ENCODE measurements around the gene THOC2. TPM values are rescaled to one million over a fixed set of nuclear protein-coding genes. Genes with fewer than 3 reads are reported as not detected.
"Not testable (repeated sequence)": the region's sequence is repeated elsewhere in the genome, so short reads cannot be mapped to it uniquely, and the experiment has no call there.

Gene THOC2
- total and polyA plus RNA-seq, 12 donors, result 30.0 to 106 (median 63.2) TPM

DNA sequence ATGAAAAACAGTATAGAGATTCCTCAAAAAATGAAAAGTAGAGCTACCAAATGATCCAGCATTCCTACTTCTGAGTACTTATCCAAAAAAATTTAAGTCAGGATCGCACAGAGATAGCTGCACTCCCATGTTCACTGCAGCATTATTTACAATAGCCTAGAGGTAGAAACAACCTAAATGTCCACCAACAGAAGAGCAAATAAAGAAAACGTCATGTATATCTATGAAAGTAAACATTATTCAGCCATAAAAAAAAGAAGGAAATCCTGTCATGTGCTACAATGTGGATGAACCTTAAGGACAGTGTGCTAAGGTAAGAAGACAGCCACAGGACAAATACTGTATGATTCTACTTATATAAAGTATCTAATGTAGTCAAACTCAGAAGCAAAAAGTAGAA, 12.4 kb downstream of the THOC2 start:
- intact Hi-C loops (cut with DNase I), result no loop called here
- DNase-seq, result no peak
- H3K9me3 ChIP-seq (replicated peaks in 1 of 3), result no peaks in the 10 kb centered on the region
- H3K27me3 ChIP-seq, result no peaks in the 10 kb centered on the region
- no peak overlapping the region for H3K4me3 ChIP-seq
- WGBS, 4 donors, result 54 to 69% (median 62%) methylated on average over 2 of the region's 2 CpGs
- no peaks in the 10 kb centered on the region for H3K4me1 ChIP-seq (replicated peaks in 1 of 2)
- H3K36me3 ChIP-seq (replicated peaks in 1 of 2), result no peaks in the 10 kb centered on the region
- H3K27ac ChIP-seq, result no peak overlapping the region
- TF ChIP-seq, protein P1, sequence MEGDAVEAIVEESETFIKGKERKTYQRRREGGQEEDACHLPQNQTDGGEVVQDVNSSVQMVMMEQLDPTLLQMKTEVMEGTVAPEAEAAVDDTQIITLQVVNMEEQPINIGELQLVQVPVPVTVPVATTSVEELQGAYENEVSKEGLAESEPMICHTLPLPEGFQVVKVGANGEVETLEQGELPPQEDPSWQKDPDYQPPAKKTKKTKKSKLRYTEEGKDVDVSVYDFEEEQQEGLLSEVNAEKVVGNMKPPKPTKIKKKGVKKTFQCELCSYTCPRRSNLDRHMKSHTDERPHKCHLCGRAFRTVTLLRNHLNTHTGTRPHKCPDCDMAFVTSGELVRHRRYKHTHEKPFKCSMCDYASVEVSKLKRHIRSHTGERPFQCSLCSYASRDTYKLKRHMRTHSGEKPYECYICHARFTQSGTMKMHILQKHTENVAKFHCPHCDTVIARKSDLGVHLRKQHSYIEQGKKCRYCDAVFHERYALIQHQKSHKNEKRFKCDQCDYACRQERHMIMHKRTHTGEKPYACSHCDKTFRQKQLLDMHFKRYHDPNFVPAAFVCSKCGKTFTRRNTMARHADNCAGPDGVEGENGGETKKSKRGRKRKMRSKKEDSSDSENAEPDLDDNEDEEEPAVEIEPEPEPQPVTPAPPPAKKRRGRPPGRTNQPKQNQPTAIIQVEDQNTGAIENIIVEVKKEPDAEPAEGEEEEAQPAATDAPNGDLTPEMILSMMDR (IDR thresholded peaks at IDR 0.05), result no peak

DNA sequence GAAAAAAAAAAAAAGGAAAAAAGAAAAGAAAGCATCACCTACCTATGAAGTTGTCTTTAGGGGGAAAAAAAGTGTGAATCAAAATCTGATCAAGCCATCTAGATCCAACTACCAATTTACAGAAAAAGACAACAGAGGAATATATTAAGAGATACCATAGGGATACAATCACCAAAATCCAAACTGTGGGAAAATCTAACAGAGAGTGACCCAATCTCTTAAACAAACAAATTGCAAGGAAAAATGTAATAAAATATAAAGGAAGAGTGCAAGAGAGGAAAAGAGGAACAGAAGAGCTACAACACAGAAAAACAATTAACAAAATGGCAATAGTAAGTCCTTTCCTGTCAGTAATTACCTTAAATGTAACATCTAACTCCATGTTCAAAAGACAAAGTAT, 19.0 kb downstream of the THOC2 start:
- intact Hi-C loops (cut with DNase I), result no loop called here
- H3K4me3 ChIP-seq, result no peak overlapping the region
- H3K9me3 ChIP-seq (replicated peaks in 1 of 3), result no peaks in the 10 kb centered on the region
- H3K27me3 ChIP-seq, result no peaks in the 10 kb centered on the region
- TF ChIP-seq, protein P1 (IDR thresholded peaks at IDR 0.05), result no peak
- TF ChIP-seq POLR2A (IDR thresholded peaks at IDR 0.05), result no peak
- no peak overlapping the region for H3K27ac ChIP-seq
- no peaks in the 10 kb centered on the region for H3K36me3 ChIP-seq (replicated peaks in 1 of 2)
- no peak for DNase-seq
- H3K4me1 ChIP-seq (replicated peaks in 1 of 2), result peaks cover 0 to 6% of the 10 kb centered on the region in 2 donors

DNA sequence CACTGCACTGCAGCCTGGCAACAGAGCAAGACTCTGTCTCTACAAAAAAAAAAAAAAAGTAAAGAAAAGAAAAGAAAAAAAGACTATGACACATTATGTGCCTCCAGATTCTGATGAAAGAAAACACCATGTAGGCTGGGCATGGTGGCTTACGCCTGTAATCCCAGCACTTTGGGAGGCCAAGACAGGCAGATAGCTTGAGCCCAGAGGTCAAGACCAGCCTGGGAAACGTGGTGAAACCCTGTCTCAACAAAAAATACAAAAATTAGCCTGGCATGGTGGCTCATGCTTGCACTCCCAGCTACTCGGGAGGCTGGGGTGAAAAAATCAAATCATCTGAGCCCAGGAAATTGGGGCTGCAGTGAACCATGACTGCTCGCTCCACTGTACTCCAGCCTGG, 19.4 kb downstream of the THOC2 start:
- H3K9me3 ChIP-seq (replicated peaks in 1 of 3), result no peaks in the 10 kb centered on the region
- H3K36me3 ChIP-seq (replicated peaks in 1 of 2), result no peaks in the 10 kb centered on the region
- DNase-seq, result no peak
- H3K27ac ChIP-seq, result no peak overlapping the region
- H3K27me3 ChIP-seq, result no peaks in the 10 kb centered on the region
- peaks cover 0 to 6% of the 10 kb centered on the region in 2 donors for H3K4me1 ChIP-seq (replicated peaks in 1 of 2)
- 50 to 77% (median 60%) methylated on average over 4 of the region's 4 CpGs for WGBS, 4 donors
- no peak overlapping the region for H3K4me3 ChIP-seq
- TF ChIP-seq, protein P1 (IDR thresholded peaks at IDR 0.05), result no peak
- TF ChIP-seq POLR2A (IDR thresholded peaks at IDR 0.05), result no peak
- intact Hi-C loops (cut with DNase I), result no loop called here

DNA sequence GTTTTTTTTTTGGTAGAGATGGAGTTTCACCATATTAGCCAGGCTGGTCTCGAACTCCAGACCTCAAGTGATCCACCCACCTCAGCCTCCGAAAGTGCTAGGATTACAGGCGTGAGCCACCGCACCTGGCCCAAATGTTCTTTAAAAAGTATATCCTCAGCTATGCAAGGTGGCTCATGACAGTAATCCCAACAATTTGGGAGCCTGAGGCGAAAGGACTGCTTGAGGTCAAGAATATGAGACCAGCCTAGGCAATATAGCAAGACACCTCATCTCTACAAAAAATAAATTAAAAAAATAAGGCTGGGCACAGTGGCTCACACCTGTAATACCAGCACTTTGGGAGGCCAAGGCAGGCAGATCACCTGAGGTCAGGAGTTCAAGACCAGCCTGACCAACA, 21.7 kb downstream of the THOC2 start:
- H3K27me3 ChIP-seq; H3K4me3 ChIP-seq; H3K4me1 ChIP-seq (replicated peaks in 1 of 2); H3K27ac ChIP-seq; H3K9me3 ChIP-seq (replicated peaks in 1 of 3); intact Hi-C loops (cut with DNase I); DNase-seq; H3K36me3 ChIP-seq (replicated peaks in 1 of 2): not testable (repeated sequence)
- WGBS, 4 donors, result 84 to 97% (median 91%) methylated on average over 4 to 5 of the region's 5 CpGs

DNA sequence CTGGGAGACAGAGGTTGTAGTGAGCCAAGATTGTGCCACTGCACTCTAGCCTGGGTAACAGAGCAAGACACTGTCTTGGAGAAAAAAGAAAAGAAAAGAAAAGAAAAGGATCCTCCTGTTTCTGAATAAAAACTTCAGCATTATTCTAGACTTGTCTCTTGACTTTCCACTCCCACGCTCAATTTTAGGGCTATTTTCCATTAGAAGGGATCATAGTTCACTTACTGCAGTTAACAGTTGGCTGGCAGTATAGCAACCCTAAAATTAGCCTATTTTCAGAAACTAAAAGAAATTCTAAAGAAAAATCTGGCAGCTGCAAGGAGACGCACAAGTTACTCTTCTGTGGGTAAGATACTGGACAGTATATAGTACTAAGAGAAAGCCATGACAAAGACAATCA, 28.1 kb downstream of the THOC2 start:
- H3K36me3 ChIP-seq (replicated peaks in 1 of 2), result no peaks in the 10 kb centered on the region
- intact Hi-C loops (cut with DNase I), result no loop called here
- TF ChIP-seq, protein P1 (IDR thresholded peaks at IDR 0.05), result no peak
- DNase-seq, result no peak
- H3K27me3 ChIP-seq, result no peaks in the 10 kb centered on the region
- H3K4me3 ChIP-seq, result no peak overlapping the region
- no peaks in the 10 kb centered on the region for H3K9me3 ChIP-seq (replicated peaks in 1 of 3)
- WGBS, 4 donors, result 65 to 85% (median 81%) methylated on average over 2 of the region's 2 CpGs
- no peaks in the 10 kb centered on the region for H3K4me1 ChIP-seq (replicated peaks in 1 of 2)
- H3K27ac ChIP-seq, result no peak overlapping the region

Data from adrenal gland (tissue), 12 donors.